Tibial artery (tissue), 4 donors: ENCODE data around the gene TMEM132C.

Source experiments
- DNase-seq, 2 donors: peaks; one replicate each; pipeline ENCODE4 v3.0.0-alpha.2; 2019
- H3K27ac ChIP-seq, 2 donors: fragments of 200-600 bp; sonication (generic) in 1 of 2; 1 replicate in 1 of 2; 2 replicates in 1 of 2; pipeline ENCODE4 v1.5.1; 2018 to 2019; ENCODE audit warnings: mild to moderate bottlenecking in 1 of 2
- H3K27me3 ChIP-seq, 2 donors: fragments of 200-600 bp; sonication (generic) in 1 of 2; one replicate each; pipeline versions ENCODE4 v1.5.1 to v1.6.0; 2016 to 2019
- H3K36me3 ChIP-seq, 3 donors: fragments of 200-600 bp; sonication (generic) in 2 of 3; one replicate each; pipeline ENCODE4 v1.5.1; 2016 to 2019; ENCODE audit warnings: mild to moderate bottlenecking in 2 of 3
- H3K4me1 ChIP-seq, 4 donors: fragments of 200-600 bp; sonication (generic) in 2 of 4; 1 replicate in 3 of 4; 2 replicates in 1 of 4; pipeline ENCODE4 v1.5.1; 2016 to 2019
- H3K4me3 ChIP-seq, 2 donors: fragments of 200-600 bp; sonication (generic) in 1 of 2; 1 replicate in 1 of 2; 2 replicates in 1 of 2; pipeline ENCODE4 v1.5.1; 2018 to 2019; ENCODE audit warnings: mild to moderate bottlenecking in 2 of 2
- H3K9me3 ChIP-seq, 3 donors: fragments of 200-600 bp; sonication (generic) in 1 of 3; one replicate each; pipeline ENCODE4 v1.5.1; 2016 to 2019
- intact Hi-C: fragments of 100-400 bp; cut with DNase I; formaldehyde crosslinking; loops from one replicate; pipeline ENCODE4 v1.15.0; 2023; ENCODE audit warnings: low total_unique reads
- TF ChIP-seq, protein P1 (sequence below), 2 experiments: fragments of 200-600 bp in 1 of 2; fragments of 450-650 bp in 1 of 2; IDR thresholded peaks; one replicate each; pipeline ENCODE4 v1.5.1; 2017 to 2019; ENCODE audit warnings: antibody characterized with exemption in 2 of 2, mild to moderate bottlenecking in 1 of 2, moderate library complexity in 1 of 2

The TMEM132C gene

DNA sequence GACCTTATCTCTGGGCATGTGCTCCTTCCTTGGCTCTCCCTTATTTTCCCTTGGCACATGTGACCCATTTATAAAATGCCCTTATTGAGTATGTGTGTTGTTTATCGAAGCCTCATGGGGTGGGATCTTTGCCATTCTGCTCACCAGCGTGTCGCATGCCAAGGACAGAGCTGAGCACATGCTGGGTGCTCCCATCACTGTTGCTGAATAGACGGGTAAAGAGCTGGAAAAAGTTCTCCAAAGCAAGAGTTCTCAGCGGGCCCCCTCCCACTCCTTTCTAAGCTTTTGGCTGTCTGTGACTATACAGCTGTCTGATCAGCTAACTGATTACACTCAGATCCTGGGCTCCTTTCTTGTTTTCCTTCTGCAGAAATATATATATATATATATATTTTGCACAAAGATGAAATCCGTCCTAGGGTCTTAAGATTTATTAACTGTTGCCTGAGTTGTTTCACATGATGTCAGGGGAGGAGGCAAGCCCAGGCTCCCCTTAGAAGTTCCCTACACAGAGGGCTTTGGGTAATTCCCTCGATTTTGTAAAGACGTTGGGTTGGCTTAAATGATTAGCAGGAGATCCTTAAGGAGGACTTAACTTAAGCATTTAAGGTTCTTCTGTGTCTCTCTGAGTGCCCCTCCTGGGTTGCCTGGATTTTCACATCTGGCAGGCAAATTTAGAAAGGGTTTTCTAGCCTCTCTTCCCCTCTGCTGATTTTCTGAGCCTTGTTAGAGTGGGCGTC is 71.6 kb downstream of the TMEM132C start:
- Histone ChIP-seq H3K4me1 (no peaks in the 10 kb centered on the region), H3K27me3 (no peaks in the 10 kb centered on the region), H3K9me3 (no peaks in the 10 kb centered on the region), H3K4me3 (no peak overlapping the region), H3K27ac (no peak overlapping the region), H3K36me3 (no peaks in the 10 kb centered on the region)
- no peak for DNase-seq
- TF ChIP-seq, protein P1, sequence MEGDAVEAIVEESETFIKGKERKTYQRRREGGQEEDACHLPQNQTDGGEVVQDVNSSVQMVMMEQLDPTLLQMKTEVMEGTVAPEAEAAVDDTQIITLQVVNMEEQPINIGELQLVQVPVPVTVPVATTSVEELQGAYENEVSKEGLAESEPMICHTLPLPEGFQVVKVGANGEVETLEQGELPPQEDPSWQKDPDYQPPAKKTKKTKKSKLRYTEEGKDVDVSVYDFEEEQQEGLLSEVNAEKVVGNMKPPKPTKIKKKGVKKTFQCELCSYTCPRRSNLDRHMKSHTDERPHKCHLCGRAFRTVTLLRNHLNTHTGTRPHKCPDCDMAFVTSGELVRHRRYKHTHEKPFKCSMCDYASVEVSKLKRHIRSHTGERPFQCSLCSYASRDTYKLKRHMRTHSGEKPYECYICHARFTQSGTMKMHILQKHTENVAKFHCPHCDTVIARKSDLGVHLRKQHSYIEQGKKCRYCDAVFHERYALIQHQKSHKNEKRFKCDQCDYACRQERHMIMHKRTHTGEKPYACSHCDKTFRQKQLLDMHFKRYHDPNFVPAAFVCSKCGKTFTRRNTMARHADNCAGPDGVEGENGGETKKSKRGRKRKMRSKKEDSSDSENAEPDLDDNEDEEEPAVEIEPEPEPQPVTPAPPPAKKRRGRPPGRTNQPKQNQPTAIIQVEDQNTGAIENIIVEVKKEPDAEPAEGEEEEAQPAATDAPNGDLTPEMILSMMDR (IDR thresholded peaks at IDR 0.05), result no peak
- intact Hi-C loops, result no loop called here

DNA sequence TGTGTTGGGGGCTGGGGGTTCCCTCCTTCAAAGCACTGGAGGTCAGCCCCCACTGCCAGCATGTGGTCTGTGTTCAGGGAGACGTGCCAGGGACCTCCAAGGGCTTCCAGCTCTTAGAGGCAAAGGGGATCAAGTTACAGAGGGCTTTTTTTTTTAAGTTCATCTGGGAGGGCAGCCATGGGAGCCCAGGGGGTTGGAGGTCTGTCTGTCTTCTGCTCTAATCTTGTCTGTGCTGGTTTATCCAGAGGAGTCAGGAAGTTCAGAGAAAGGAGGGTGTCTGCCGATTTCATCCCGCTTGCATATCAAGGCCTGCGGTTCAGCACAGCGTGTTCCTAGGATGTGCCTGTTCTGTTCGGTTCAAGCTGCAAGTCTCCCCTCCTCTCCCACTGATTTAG is 72.2 kb downstream of the TMEM132C start:
- H3K4me1 ChIP-seq, result no peaks in the 10 kb centered on the region
- H3K27me3 ChIP-seq, result no peaks in the 10 kb centered on the region
- no peaks in the 10 kb centered on the region for H3K36me3 ChIP-seq
- intact Hi-C loops, result no loop called here
- TF ChIP-seq, protein P1 (IDR thresholded peaks at IDR 0.05), result no peak
- H3K4me3 ChIP-seq, result no peak overlapping the region
- H3K9me3 ChIP-seq, result peaks cover 0 to 2% (median 0%) of the 10 kb centered on the region in 3 donors
- H3K27ac ChIP-seq, result no peak overlapping the region
- DNase-seq, result no peak

DNA sequence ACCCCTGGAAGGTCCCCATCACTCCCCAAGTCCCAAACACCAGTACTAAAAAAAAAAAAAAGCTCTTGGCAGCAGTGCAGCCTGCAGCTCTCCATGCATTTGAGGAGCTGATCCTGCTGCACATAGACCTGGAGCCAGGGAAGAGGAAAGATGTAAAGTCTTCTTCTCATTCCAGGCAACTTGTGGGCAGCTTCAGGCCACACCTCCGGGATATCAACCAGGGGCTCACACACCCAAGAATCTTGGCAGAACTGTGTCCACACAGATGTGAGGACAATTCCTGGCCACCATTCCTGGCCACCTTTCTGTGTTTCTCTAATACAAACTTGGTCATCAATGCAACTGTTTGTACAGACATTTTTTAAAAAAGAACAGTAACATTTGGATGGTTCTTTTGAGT is 72.7 kb downstream of the TMEM132C start:
- no peaks in the 10 kb centered on the region for H3K27me3 ChIP-seq
- H3K27ac ChIP-seq, result no peak overlapping the region
- H3K4me3 ChIP-seq, result no peak overlapping the region
- intact Hi-C loops, result no loop called here
- no peaks in the 10 kb centered on the region for H3K4me1 ChIP-seq
- peaks cover 0 to 2% (median 0%) of the 10 kb centered on the region in 3 donors for H3K9me3 ChIP-seq
- DNase-seq, result no peak
- H3K36me3 ChIP-seq, result no peaks in the 10 kb centered on the region
- TF ChIP-seq, protein P1 (IDR thresholded peaks at IDR 0.05), result no peak

DNA sequence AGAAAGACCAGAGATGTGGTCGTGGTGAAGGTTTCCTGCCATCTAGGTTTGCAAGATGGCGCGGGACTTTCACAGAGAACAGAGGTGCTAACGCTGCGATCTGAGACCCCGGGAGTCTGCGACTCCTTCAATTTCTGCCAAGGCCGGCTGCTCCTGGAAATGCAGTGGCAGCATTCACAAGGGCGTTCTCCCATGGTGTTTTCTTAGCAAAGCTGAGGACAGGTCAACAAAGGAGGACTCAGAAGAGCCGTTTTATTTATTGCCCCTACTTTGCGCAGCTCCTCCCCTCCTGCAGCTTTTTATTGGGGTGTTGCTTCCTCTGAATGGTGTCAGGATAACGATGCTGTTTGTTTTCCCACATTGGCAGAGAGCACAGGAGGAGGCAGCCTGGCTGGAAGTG is 86.3 kb downstream of the TMEM132C start:
- Histone ChIP-seq H3K27me3 (peaks cover 0 to 2% of the 10 kb centered on the region in 2 donors), H3K4me1 (no peaks in the 10 kb centered on the region), H3K9me3 (peaks cover 0 to 3% (median 0%) of the 10 kb centered on the region in 3 donors), H3K4me3 (no peak overlapping the region), H3K27ac (no peak overlapping the region), H3K36me3 (no peaks in the 10 kb centered on the region)
- TF ChIP-seq, protein P1 (IDR thresholded peaks at IDR 0.05), result no peak
- intact Hi-C loops, result no loop called here
- DNase-seq, result no peak

DNA sequence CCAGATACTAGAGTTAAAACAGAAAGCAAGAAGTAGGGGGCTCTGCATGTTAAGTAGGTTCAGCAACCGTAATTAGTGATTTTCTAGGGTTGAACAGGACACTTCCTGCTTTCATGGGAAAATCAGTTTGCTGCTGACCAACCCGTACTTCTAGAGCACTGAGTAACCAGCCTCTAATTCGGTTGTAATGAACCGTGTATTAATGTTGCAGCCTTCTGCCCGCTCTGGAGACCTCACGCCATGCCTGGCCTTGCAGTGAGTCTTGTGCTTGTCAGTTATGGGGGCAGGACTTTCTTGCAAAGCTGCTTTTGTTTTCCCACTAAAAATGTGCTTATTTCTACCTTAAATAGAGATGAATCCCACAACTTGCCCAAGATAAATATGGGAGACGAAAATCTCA is 89.6 kb downstream of the TMEM132C start:
- no peak for DNase-seq
- Histone ChIP-seq H3K36me3 (no peaks in the 10 kb centered on the region), H3K9me3 (peaks cover 0 to 3% (median 0%) of the 10 kb centered on the region in 3 donors), H3K27ac (no peak overlapping the region), H3K4me1 (no peaks in the 10 kb centered on the region), H3K4me3 (no peak overlapping the region), H3K27me3 (peaks cover 0 to 2% of the 10 kb centered on the region in 2 donors)
- intact Hi-C loops, result no loop called here
- TF ChIP-seq, protein P1 (IDR thresholded peaks at IDR 0.05), result no peak
